Stimulated activated CD4-positive, alpha-beta T cell treated with anti-CD3 and anti-CD28 coated beads, Interleukin-1b, Interleukin-23, amount 100 ng/mL, for 48 hours (primary cell): ENCODE measurements around the gene IFIH1.

ENCODE experiments used
- DNase-seq: peaks from one replicate; pipeline ENCODE4 v3.0.0-alpha.2; 2020

Gene IFIH1

DNA sequence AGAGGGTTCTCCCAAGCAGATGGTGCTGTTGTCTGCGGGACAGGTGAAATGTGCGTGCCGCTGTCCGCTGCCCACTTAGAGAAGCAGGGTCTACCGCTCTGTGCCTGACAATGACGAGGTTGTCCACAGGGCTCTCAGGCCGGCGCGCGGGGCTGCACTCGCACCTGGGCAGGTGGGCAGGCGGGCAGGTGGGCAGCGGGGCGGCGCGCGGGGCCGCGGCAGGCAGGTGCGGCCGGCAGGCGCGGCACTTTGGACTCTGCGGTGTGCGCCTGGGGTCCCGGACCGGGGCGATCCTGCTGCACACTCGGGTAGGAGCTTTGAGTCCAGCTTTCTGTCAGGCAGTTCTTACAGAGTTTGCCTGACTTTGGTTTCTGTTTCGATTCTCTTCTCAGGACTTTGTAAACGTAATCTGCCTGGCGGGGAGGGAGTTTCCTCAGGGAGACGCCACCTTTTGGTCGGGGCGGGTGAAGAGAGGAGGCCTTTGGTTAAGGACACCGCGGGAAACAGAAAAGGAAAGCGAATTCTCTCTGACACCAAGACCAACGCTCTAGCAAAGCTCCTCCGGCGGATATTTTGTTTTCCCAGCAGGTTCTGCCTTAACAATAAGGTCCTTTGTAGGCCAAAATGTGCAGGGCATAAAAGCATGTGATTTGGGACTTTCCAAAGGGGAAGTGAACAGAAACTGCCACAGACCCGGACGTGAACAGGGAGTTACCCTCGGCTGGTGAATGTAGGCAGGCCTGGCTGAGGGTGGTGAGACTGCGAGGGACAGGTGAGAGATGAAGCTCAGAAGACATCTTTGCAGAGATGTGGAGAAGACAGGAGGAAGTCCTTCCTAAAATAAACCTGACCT lies at the start of gene IFIH1:
Gene IFIH1, minus strand, starts transcription at position 357 of the 853 bp plus-strand sequence. CDS start 377 bp downstream, outside the sequence.
- DNase-seq = peak; percentile 80

DNA sequence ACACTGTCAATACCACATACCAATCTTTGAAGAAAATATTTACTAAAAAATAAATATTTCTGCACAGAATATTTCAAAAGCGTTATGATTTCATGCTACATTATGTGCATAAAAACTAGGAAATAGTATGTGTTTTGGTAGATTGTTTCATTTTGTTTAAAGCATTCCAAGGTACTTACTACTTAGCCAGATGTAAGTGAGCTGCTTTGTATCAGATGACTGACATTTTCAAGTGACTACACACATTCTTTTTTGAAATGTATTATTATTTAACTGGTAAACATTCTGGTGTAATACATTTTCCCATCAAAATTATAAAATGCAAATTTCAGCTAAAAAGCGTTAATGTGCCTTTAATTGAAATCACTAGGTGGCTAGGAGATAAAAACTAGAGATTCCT lies 46.9 kb upstream of the IFIH1 start:
- no peak for DNase-seq

DNA sequence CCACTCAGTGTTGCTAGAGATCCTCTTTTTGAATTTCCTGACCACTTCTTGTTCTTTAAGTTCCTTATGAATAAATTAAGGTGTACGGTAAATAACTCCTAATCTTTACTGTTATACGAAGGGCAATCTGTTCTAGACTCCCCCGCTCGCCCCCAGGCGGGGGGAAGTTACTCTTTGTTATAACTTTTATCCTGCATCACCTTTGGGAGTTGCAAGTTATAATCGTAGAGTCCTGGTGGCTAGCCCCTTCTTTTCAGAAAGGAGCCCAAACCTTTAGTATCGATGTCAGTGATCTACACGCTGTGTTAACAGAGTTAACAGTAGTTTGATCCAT lies 26.1 kb upstream of the IFIH1 start:
- peak; percentile 3 for DNase-seq

DNA sequence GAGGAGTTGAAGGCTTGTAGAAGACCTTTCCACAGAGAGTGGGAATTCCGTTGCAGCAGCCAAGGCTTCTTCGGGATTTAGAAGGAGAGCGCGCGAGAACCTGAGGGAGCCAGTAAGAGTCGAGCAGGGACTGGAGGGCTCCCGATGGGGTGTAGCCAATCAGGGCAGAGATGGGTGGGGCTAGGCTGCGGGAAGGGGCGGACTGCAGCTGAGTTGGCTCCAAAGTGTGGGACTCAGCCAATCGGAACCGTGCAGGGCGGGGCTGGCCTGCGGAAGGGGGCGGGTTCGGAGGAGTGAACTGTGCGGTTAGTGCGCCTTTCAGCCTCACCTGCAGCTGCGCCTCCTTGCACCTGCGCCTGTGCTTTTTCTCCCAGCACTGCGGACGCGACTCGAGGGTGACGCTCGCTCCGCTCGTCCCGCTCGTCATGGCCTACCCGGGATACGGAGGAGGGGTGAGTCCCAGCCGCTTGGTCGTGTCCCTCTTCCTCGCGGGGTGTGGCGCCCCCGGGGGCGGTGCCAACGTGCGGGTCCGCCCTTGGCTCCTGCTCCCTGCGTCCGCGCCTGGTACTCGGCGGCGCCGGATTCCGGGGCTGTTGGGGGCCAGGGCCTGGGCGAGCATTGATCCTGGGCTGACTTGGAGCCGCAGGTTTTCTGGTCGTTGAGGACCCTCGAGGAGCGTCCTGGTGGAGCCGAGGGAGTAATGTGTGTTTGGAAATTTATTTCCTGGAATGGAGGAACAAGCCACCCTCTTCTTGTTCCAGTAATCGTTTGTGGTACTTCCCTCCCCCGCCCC lies 25.5 kb upstream of the IFIH1 start, which contains the start of gene GCA:
Gene GCA, plus strand, starts transcription at position 309 of the 793 bp plus-strand sequence. Its CDS starts 117 bp downstream, at position 426.
- peak; percentile 98 for DNase-seq

DNA sequence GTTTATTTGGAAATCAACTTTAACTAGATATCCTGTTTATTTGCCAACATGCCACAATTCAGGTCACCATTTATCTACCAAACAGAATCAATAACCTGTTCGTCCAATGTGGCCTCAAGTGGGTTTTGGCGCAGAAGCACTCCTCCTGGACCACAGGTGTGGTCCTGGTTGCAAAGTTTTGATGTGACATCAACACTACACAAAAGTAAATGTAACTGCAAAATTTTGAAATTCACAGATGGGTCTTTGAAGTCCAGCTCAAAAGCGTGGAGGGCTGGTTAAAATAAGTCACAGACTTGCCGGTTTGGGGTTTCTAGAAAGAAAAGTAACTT lies 25.0 kb upstream of the IFIH1 start:
- no peak for DNase-seq

DNA sequence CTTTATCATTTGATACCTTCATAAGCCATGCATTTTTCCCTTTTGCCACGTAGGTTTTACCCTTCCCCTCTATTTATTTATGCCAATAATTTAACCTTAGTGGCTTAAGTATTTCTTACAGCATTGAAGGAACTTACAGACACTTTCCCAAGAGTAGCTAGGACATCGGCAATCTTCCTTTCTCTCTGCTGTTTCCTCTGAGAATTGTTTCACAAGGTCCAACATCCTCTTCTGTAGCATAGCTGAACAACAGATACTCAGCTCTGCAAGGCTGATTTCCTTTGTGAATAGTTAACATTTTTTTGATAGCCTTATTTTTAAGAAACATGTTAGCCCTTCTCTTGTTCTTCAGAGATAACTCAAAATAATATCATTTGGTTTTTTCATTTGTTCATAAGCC lies 24.4 kb upstream of the IFIH1 start:
- DNase-seq = no peak

DNA sequence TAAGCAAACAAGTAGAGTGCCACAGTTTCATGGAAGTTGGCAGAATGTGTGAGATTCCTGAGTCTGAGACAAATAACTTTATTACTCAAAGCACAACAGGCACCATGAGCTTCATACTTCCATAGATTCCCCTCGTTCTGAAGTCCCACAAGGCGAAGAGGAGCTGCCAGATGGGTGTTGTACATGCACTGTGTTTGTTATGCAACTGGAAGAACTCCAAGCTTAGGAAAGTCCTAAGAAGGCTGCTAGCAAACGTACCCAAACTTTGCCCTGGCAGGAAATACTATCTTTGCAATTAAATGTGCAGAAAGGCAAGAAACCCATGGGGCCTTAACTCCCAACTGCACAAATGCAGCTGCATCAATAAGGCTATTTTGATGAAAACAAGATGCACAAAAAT lies 23.8 kb upstream of the IFIH1 start:
- DNase-seq = no peak

DNA sequence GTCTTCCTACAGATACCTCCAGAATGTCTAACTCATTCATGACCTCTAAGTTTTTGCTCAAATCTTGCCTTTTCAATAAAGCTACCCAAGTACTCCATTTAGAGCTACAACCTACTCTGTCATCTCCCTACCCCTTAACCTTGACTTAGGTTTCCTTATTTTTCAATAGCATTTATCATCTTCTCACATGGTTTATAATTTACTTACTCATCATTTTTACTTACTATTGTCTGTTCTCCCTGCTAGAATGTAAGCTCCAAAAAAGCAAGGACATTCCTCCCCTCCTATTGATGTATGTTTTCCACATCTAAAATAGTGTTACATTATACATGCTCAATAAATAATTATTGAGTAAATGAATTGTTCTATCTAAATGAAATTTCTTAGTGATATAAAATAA lies 22.3 kb upstream of the IFIH1 start:
- no peak for DNase-seq

DNA sequence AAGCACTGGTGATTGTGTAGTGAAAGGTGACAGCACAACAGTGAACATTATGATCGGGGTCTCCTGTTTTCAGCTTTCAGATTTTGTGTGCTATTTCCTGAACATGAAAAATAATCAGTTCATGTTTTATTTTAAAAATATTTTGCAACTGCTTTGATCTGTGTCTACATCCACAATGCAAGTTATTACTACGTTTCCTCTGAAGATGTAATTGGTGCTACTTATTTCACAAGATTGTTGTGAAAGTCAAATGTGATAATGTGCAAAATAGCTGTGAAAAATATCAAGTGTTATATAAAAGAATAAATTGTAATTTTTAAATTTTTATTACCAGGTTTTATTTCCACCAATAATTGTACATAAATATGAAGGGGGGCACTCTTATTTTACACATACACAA lies 19.4 kb upstream of the IFIH1 start:
- no peak for DNase-seq

DNA sequence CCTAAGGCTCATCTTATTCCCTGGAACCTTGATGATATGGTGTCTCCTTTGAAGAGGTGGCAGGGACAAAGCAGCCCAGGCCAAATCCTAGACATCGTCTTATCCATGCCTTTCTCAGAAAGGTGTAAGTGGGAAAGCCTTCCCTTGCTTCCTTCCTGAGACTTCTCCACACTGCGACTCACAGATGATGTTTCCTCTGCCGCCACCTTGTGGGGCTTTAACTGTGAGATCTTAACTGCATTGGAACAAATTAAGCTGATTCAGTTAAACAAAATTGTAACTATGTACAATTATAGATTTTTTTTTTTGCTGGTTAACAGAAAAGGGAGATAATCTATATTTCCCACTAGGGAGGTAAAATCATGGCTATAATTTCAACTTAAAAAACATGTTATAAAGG lies 15.5 kb upstream of the IFIH1 start:
- DNase-seq = no peak

DNA sequence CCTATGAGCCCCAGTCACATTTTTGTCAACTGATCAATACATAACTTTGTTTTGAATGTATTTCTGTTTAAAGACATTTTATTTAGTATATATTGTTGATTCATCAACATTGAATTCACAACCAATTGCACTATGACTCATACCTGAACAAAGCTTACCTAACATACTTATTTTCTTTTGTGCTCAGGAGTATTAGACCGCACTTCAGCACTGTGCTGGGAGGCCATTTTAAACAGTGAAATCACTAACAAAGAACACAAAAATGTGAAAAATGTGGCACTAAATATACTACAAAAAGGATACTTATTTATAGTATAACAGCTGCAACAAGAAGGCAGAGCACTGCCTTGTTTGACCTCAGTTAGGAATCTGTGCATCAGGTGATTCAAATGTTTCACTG lies 12.4 kb upstream of the IFIH1 start:
- no peak for DNase-seq

DNA sequence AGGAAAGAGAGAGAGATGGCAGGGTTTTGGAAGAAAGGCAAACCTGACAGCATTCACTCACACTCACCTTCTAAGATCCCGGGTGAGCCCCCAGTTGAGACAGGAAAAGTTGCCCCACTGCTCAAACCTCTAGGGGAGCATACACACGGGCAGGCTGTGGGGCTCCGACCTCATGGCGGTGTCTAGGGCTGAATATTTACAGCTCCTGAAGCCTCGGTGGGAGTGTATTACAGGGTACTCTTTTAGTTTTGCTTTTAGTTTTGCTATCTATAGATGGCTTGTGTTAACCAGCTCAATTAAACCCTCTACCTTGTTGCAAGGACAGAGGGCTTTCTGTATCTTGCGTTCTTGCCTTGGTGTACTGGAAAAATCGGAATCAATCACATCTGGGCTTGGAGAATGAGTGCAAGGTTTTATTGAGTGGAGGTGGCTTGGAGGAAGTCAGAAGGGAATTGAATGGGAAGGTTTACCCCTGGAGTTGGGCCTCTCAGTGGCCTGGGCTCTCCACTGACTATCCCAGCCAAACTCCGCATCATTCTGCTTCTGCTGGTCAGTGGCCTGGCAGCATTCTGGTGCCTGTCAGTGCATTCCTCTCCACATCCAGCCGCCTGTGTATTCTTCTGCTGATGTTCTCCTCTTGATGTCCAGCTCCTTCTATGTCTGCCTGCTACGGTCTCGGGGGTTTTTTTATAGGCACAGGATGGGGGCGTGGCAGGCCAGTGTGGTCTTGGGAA lies 10.1 kb upstream of the IFIH1 start:
- no peak for DNase-seq

DNA sequence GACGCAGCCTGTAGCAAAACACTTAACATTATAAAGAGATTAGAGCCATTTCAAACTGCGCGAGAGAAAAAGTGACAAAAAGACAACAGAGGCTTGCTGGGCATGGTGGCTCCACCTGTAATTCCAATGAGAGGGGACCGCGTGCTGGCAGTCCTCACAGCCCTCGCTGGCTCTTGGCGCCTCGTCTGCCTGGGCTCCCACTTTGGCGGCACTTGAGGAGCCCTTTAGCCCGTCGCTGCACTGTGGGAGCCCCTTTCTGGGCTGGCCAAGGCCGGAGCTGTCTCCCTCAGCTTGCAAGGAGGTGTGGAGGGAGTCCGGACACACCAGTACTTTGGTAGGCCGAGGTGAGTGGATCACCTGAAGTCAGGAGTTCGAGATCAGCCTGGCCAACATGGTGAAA lies 9.3 kb upstream of the IFIH1 start:
- no peak for DNase-seq

DNA sequence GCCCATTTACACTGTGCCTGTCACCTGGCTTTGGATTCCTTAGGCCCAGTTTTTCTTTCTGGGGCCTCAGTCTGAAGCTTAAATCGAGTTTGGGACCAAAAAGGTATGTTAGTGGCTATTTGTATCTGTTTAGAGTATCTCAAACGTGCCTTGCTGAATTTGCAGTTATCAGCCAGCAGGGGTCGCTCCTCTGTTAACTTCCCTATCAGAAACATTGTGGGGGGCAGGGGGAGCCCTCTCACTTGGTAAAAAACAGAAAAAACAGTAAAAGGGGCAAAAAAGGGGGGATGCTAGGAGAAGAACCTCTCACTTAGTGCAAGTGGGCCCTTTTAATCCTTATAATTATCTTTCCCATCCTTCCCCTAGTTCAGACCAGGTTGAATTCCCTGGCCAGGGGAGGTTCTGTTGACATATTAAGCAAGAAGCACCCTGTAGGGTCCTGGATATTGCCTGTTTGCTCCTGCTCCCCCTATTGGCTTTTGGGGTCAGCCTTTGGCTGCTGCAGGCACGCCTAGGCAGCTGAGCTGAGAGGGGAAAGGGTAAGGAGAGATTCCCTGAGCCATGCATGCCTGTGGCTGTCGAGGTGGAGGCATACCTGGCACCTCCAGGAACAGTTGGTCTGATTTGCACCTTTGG lies 8.8 kb upstream of the IFIH1 start:
- no peak for DNase-seq

DNA sequence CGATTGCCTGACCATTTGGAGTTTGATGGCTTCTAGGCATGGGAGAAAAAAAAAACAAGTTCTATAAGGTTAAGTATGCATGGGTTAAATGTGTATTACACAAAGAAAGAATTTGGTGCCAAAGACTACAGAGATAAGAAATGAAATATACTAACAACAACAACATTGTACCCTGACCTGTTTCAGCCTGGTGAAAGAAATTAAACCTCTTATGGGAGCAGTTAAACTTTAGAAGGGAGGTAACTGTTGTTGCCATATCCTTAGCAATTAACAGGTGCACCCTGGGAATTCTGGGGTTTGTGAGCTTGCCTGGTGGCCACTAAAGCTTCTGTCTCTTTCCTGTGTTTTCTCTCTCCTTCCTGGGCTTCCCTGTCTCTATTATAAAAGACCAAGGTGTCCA lies 6.5 kb upstream of the IFIH1 start:
- no peak for DNase-seq

DNA sequence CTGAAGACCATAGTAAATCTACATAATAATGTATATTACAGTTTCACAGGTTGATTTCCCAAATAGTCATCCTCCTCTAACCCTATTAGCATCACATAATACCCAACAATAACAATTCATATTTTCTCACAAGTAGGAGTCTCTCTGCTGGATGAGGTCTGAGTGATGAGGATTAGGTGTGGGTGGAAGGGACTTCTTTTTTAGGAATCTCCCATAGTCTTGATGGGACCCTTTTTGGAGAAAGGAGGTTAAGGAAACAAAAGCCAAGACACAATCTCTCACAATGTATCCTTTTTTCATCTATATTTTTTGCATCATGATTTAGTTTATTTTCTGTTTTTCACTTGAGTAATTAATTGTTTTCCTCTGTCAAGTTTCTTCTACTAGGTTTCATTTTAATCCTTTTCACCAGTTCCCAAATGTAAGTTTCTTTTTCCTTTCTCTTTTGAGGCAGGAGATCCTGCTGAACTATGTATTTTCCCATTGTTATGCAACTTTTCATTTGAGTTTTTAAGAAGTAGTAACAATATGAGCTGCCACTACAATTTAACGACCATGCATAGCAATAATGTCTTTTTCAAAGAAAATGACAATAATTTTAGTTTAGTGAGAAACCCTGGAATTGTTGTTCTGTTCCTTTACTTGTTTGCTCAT lies 2.5 kb upstream of the IFIH1 start:
- DNase-seq = no peak

DNA sequence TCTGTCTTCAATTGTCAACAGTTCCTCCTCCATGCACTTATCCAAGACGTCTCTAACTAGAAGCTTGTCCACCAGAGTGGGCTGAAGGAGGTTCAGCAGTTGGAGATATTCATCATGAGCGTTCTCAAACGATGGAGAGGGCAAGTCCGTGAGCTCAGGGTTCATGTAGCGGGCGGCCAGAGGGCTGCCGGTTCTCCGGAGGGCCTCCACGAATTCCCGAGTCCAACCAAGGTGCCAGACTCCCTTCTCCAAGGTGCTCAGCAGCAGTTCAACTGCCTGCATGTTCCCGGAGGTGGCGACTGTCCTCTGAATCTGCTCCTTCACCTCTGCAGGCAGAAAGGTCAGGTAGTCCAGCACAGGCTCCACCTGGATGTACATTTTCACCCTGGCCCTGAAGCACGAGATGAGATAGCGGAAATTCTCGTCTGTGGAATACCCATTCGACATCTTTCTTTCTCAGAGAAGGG lies 590 bp downstream of the IFIH1 start:
- peak; percentile 14 for DNase-seq

DNA sequence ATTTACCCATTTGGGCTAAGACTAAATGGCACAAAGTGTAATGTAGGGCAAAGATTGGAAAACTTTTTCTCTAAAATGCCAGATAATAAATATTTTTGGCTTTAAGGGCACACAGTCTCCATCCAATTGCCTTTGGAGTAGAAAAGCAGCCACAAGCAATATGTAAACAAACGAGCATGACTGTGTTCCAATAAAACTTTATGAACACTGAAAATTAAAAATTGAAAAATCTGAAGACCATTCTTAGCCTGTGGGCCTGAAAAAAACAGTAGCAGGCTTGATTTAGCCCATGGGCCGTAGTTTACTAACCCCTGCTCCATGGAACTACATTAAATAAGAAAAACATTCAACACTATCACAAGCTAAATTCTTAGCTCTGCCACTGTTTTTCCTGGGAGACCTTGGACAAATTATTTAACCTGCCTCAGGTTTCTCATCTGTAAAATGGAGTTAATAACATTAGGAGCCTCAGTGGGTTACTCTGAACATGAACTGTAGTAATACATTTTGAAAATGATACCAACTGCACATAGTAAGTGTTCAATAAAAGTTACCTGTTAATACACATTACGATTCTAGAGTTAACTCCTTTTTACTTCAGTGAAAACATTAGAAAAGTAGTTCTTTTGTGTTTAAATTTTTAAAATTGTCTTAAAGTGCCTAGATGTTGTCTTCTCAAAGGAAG lies 1.3 kb downstream of the IFIH1 start:
- no peak for DNase-seq

DNA sequence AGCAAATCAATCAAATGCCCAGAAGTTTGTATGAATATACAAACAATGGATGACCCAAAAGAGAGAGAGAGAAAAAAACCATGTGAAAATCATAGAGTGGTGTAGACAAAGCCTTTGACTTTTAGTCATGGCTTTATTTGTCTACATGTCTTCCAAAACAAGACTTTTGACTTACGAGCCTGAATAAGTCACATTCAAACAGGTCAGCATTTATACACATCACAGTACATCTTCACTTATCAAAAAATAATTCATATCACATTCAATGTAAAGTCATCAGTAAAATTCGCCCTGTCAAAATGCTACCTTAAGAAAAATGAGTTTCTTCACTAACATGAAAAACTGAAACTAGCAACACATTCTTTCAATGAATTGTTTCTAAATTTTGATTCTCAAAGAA lies 1.9 kb downstream of the IFIH1 start:
- DNase-seq = no peak

DNA sequence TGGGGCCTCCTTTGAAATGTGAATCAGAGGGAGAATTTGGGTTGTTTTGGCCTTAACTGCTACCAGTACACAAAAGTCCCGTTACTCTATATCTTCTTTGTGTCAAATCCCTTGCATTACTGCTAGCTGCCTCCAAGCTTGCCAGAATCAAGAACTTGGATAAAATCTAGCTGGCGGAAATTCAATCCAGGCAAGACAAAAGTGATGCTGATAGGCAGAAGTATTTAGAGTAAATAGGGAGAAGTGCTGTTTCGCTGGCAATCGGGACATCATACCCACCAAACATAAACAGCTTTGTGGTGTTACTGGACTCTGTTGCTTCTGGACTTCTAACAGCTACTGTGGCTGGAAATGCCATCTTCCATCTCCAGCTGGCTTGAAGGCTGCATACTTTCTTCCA lies 2.5 kb downstream of the IFIH1 start:
- no peak for DNase-seq

DNA sequence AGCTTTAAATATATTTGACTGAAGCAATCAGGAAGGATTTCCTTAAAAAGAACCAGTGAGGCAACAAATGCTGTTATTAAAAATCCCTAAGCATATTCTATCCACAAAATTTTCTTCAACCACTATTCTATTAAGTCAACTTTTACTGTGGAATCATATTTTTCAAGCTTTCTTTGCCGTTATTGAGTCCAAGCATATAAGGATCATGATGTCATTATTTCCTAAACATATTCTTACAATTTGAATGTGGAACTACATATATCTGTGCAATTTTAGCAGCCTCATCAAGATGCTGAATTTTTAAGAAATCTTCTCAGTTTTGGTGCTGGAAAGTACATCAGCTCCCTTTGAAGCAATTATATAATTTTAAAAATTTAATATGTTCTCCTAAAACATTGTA lies 5.6 kb downstream of the IFIH1 start:
- DNase-seq = no peak
